Activated naive CD4-positive, alpha-beta T cell treated with anti-CD3 and anti-CD28 coated beads, Interleukin-2, amount 50 U/mL, for 72 hours (primary cell): ENCODE measurements around the gene SYT9. TPM values are rescaled to one million over a fixed set of nuclear protein-coding genes. Genes with fewer than 3 reads are reported as not detected.
"Not testable (repeated sequence)": the region's sequence is repeated elsewhere in the genome, so short reads cannot be mapped to it uniquely, and the experiment has no call there.

ENCODE experiments used
- ATAC-seq, 2 donors: fragments of 150-1000 bp; cut with Tn5 transposase; 2 replicates each; pipeline ENCODE4 v1.10.0; 2021; ENCODE audit warnings: mild to moderate bottlenecking in 2 of 2, moderate library complexity in 2 of 2
- DNase-seq, 2 donors: peaks; one replicate each; pipeline ENCODE4 v3.0.0; 2021 to 2022; ENCODE audit warnings: low spot score in 2 of 2
- H3K27ac Mint-ChIP-seq, 2 donors: one replicate each; pipeline ENCODE4 v1.8.0; 2022; ENCODE audit warnings: mild to moderate bottlenecking in 2 of 2, mixed read lengths in 2 of 2
- H3K36me3 Mint-ChIP-seq, 2 donors: one replicate each; pipeline ENCODE4 v1.8.0; 2022; ENCODE audit warnings: mixed read lengths in 2 of 2
- H3K9me3 Mint-ChIP-seq, 2 donors: one replicate each; pipeline ENCODE4 v1.8.0; 2022; ENCODE audit warnings: mixed read lengths in 2 of 2
- total RNA-seq, 2 donors: library from RNA; stranded (reverse); gene quantifications; one replicate each; pipeline ENCODE4 v1.2.3, GENCODE V29; 2022

The SYT9 gene
- total RNA-seq, 2 donors from 2014 or later = 0.08 TPM; not detected in 1

GRCh38 chr11:7311903-7312302, 60.2 kb downstream of the SYT9 start:
- ATAC-seq (no peak), DNase-seq (no peak)
- Mint-ChIP-seq H3K9me3 (peaks cover 0 to 2% of the 10 kb centered on the region in 2 donors), H3K36me3 (no peaks in the 10 kb centered on the region), H3K27ac (no peak overlapping the region)

- ATAC-seq (no peak), DNase-seq (no peak)
- H3K27ac Mint-ChIP-seq = no peak overlapping the region
- H3K9me3 Mint-ChIP-seq = peaks cover 0 to 3% of the 10 kb centered on the region in 2 donors
- no peaks in the 10 kb centered on the region for H3K36me3 Mint-ChIP-seq
Measured at GRCh38 chr11:7314811-7315604, 63.3 kb downstream of the SYT9 start.

GRCh38 chr11:7319501-7319900, 67.8 kb downstream of the SYT9 start:
- Mint-ChIP-seq H3K9me3 (peaks cover 0 to 3% of the 10 kb centered on the region in 2 donors), H3K27ac (no peak overlapping the region), H3K36me3 (no peaks in the 10 kb centered on the region)
- no peak for DNase-seq
- ATAC-seq = no peak

GRCh38 chr11:7320306-7320705, 68.6 kb downstream of the SYT9 start:
- no peak for ATAC-seq
- Mint-ChIP-seq H3K27ac (no peak overlapping the region), H3K36me3 (no peaks in the 10 kb centered on the region), H3K9me3 (peaks cover 0 to 3% of the 10 kb centered on the region in 2 donors)
- no peak for DNase-seq

- Mint-ChIP-seq H3K36me3 (no peaks in the 10 kb centered on the region), H3K27ac (no peak overlapping the region), H3K9me3 (peaks cover 0 to 2% of the 10 kb centered on the region in 2 donors)
- ATAC-seq = no peak
- DNase-seq = no peak
Measured at GRCh38 chr11:7321473-7322450, 70.1 kb downstream of the SYT9 start.

- Mint-ChIP-seq H3K27ac (no peak overlapping the region), H3K36me3 (no peaks in the 10 kb centered on the region), H3K9me3 (peaks cover 3 to 4% of the 10 kb centered on the region in 2 donors)
- no peak for DNase-seq
- no peak for ATAC-seq
Measured at GRCh38 chr11:7332451-7332850, 80.7 kb downstream of the SYT9 start.

GRCh38 chr11:7332962-7333361, 81.3 kb downstream of the SYT9 start:
- H3K9me3 Mint-ChIP-seq = peaks cover 3 to 4% of the 10 kb centered on the region in 2 donors
- no peak overlapping the region for H3K27ac Mint-ChIP-seq
- no peak for ATAC-seq
- H3K36me3 Mint-ChIP-seq = no peaks in the 10 kb centered on the region
- no peak for DNase-seq

GRCh38 chr11:7335442-7335841, 83.7 kb downstream of the SYT9 start:
- not testable (repeated sequence) for DNase-seq, ATAC-seq, H3K36me3 Mint-ChIP-seq, H3K9me3 Mint-ChIP-seq, H3K27ac Mint-ChIP-seq

GRCh38 chr11:7341551-7341950, 89.8 kb downstream of the SYT9 start:
- no peaks in the 10 kb centered on the region for H3K36me3 Mint-ChIP-seq
- no peak for DNase-seq
- H3K27ac Mint-ChIP-seq = no peak overlapping the region
- no peak for ATAC-seq
- H3K9me3 Mint-ChIP-seq = peaks cover 3 to 4% of the 10 kb centered on the region in 2 donors

- Mint-ChIP-seq H3K36me3 (no peaks in the 10 kb centered on the region), H3K9me3 (no peaks in the 10 kb centered on the region), H3K27ac (no peak overlapping the region)
- ATAC-seq = no peak
- DNase-seq = no peak
Measured at GRCh38 chr11:7347611-7348431, 96.1 kb downstream of the SYT9 start.

GRCh38 chr11:7348432-7349304, 97.0 kb downstream of the SYT9 start:
- no peak for DNase-seq
- no peak for ATAC-seq
- no peaks in the 10 kb centered on the region for H3K36me3 Mint-ChIP-seq
- H3K27ac Mint-ChIP-seq = no peak overlapping the region
- H3K9me3 Mint-ChIP-seq = no peaks in the 10 kb centered on the region

- H3K27ac Mint-ChIP-seq = no peak overlapping the region
Measured at GRCh38 chr11:7351228-7351627, 99.5 kb downstream of the SYT9 start.

GRCh38 chr11:7353100-7353499, 101.4 kb downstream of the SYT9 start:
- ATAC-seq (peak in 1 of 2 donors; percentile 52), DNase-seq (peak in 1 of 2 donors; percentile 10)
- no peaks in the 10 kb centered on the region for H3K9me3 Mint-ChIP-seq
- H3K27ac Mint-ChIP-seq = no peak overlapping the region
- H3K36me3 Mint-ChIP-seq = no peaks in the 10 kb centered on the region

More at GRCh38 chr11:7351228-7351627, 99.5 kb downstream of the SYT9 start:
- no peaks in the 10 kb centered on the region for H3K9me3 Mint-ChIP-seq
- ATAC-seq (no peak), DNase-seq (no peak)
- H3K36me3 Mint-ChIP-seq = no peaks in the 10 kb centered on the region

- no peak for ATAC-seq
Measured at GRCh38 chr11:7364660-7365059, 113.0 kb downstream of the SYT9 start.

GRCh38 chr11:7367803-7368202, 116.1 kb downstream of the SYT9 start:
- H3K36me3 Mint-ChIP-seq = peaks cover 0 to 7% of the 10 kb centered on the region in 2 donors

More at GRCh38 chr11:7364660-7365059, 113.0 kb downstream of the SYT9 start:
- Mint-ChIP-seq H3K36me3 (no peaks in the 10 kb centered on the region), H3K9me3 (no peaks in the 10 kb centered on the region), H3K27ac (no peak overlapping the region)
- no peak for DNase-seq

More at GRCh38 chr11:7367803-7368202, 116.1 kb downstream of the SYT9 start:
- DNase-seq (no peak), ATAC-seq (peak in 1 of 2 donors; percentile 62)
- peaks cover 4 to 5% of the 10 kb centered on the region in 2 donors for H3K9me3 Mint-ChIP-seq
- no peak overlapping the region for H3K27ac Mint-ChIP-seq
